Trophoblast cell (in vitro differentiated cells and primary cell): Measurements from ENCODE around the gene PLCD1.

Experiments
- DNase-seq, 2 donors: peaks; one replicate each; pipeline ENCODE4 v3.0.0-alpha.2; 2016
- H2AFZ ChIP-seq: 2 replicates; pipeline ENCODE4 v1.6.1; 2013; ENCODE audit warnings: low read length, moderate library complexity, mild to moderate bottlenecking; ENCODE audit not compliant: insufficient read depth, poor library complexity
- H2AK5ac ChIP-seq: 2 replicates; pipeline ENCODE4 v1.6.1; 2013; ENCODE audit warnings: mild to moderate bottlenecking, low read length
- H2BK120ac ChIP-seq: 2 replicates; pipeline ENCODE4 v1.6.1; 2013; ENCODE audit warnings: low read length, mild to moderate bottlenecking, moderate library complexity; ENCODE audit not compliant: insufficient read depth, poor library complexity
- H2BK12ac ChIP-seq: 2 replicates; pipeline ENCODE4 v1.6.1; 2013; ENCODE audit warnings: mild to moderate bottlenecking, low read length, moderate library complexity
- H2BK5ac ChIP-seq: 2 replicates; pipeline ENCODE4 v1.6.1; 2013; ENCODE audit warnings: low read length, low read depth, moderate library complexity, mild to moderate bottlenecking; ENCODE audit not compliant: poor library complexity
- H3K14ac ChIP-seq: 2 replicates; pipeline ENCODE4 v1.6.1; 2013; ENCODE audit warnings: mild to moderate bottlenecking, low read length
- H3K18ac ChIP-seq: 2 replicates; pipeline ENCODE4 v1.6.1; 2013; ENCODE audit warnings: mild to moderate bottlenecking, low read length
- H3K23ac ChIP-seq: 2 replicates; pipeline ENCODE4 v1.6.1; 2013; ENCODE audit warnings: low read length
- H3K27ac ChIP-seq: 2 replicates; pipeline ENCODE4 v1.5.1; 2013; ENCODE audit warnings: low read depth, mild to moderate bottlenecking, inconsistent platforms, low read length, moderate library complexity
- H3K27me3 ChIP-seq: 2 replicates; pipeline ENCODE4 v1.6.1; 2013; ENCODE audit warnings: inconsistent platforms, mild to moderate bottlenecking, low read length, moderate library complexity; ENCODE audit not compliant: insufficient read depth
- H3K36me3 ChIP-seq, 2 experiments: 1 replicate in 1 of 2; 2 replicates in 1 of 2; pipeline ENCODE4 v1.6.1; 2013; ENCODE audit warnings: low read length in 2 of 2, mild to moderate bottlenecking in 2 of 2, moderate library complexity in 1 of 2; ENCODE audit not compliant: insufficient read depth in 2 of 2, control insufficient read depth in 1 of 2
- H3K4ac ChIP-seq: 2 replicates; pipeline ENCODE4 v1.6.1; 2013; ENCODE audit warnings: low read depth, mild to moderate bottlenecking, low read length, moderate library complexity
- H3K4me1 ChIP-seq, 2 experiments: 1 replicate in 1 of 2; 2 replicates in 1 of 2; pipeline ENCODE4 v1.6.1; 2013; ENCODE audit warnings: low read length in 2 of 2, mild to moderate bottlenecking in 2 of 2, moderate library complexity in 1 of 2; ENCODE audit not compliant: insufficient read depth in 2 of 2, control insufficient read depth in 1 of 2
- H3K4me2 ChIP-seq: 2 replicates; pipeline ENCODE4 v1.6.1; 2013; ENCODE audit warnings: inconsistent platforms, mild to moderate bottlenecking, low read length, moderate library complexity
- H3K4me3 ChIP-seq: 2 replicates; pipeline ENCODE4 v1.5.1; 2013; ENCODE audit warnings: mild to moderate bottlenecking, low read depth, low read length, inconsistent platforms
- H3K79me1 ChIP-seq: one replicate; pipeline ENCODE4 v1.6.1; 2013; ENCODE audit warnings: low read length
- H3K79me2 ChIP-seq: 2 replicates; pipeline ENCODE4 v1.6.1; 2013; ENCODE audit warnings: low read length, mild to moderate bottlenecking; ENCODE audit not compliant: control insufficient read depth, insufficient read depth, poor library complexity
- H3K9ac ChIP-seq: 2 replicates; pipeline ENCODE4 v1.6.1; 2013; ENCODE audit warnings: mild to moderate bottlenecking, low read length
- H3K9me3 ChIP-seq: 2 replicates; pipeline ENCODE4 v1.6.1; 2013; ENCODE audit warnings: low read depth, mild to moderate bottlenecking, control low read depth, inconsistent platforms, low read length; ENCODE audit not compliant: insufficient read depth
- H4K12ac ChIP-seq: 2 replicates; pipeline ENCODE4 v1.6.1; 2013; ENCODE audit warnings: low read depth, mild to moderate bottlenecking, low read length, moderate library complexity
- H4K8ac ChIP-seq: 2 replicates; pipeline ENCODE4 v1.6.1; 2013; ENCODE audit warnings: low read depth, mild to moderate bottlenecking, low read length, moderate library complexity
- H4K91ac ChIP-seq: one replicate; pipeline ENCODE4 v1.6.1; 2013; ENCODE audit warnings: low read depth, mild to moderate bottlenecking, low read length, moderate library complexity
- WGBS: extraction: QIAGEN DNeasy Blood & Tissue Kit; methylation state at CpG from one replicate; pipeline ENCODE4 v1.1.7; 2013; ENCODE audit warnings: missing lambda C conversion rate; ENCODE audit not compliant: insufficient read length, insufficient coverage; ENCODE audit errors: extremely low coverage; 5-methylcytosine and 5-hydroxymethylcytosine counted together

The PLCD1 gene

GRCh38 chr3:38049358-38050126, 20.1 kb upstream of the PLCD1 start:
- no peak overlapping the region for H3K4me3 ChIP-seq
- H3K79me1 ChIP-seq = no peaks in the 10 kb centered on the region
- no peak overlapping the region for H3K18ac ChIP-seq
- no peak overlapping the region for H2BK12ac ChIP-seq
- DNase-seq = no peak
- no peaks in the 10 kb centered on the region for H3K36me3 ChIP-seq
- H2BK5ac ChIP-seq = no peak overlapping the region
- H3K4me2 ChIP-seq = no peak overlapping the region
- no peak overlapping the region for H3K4ac ChIP-seq
- no peak overlapping the region for H3K9ac ChIP-seq
- H2AK5ac ChIP-seq = no peak overlapping the region
- no peak overlapping the region for H3K27ac ChIP-seq
- H2AFZ ChIP-seq = no peak overlapping the region
- no peak overlapping the region for H4K8ac ChIP-seq
- H3K79me2 ChIP-seq = no peaks in the 10 kb centered on the region
- no peaks in the 10 kb centered on the region for H3K4me1 ChIP-seq
- no peak overlapping the region for H3K23ac ChIP-seq
- H3K14ac ChIP-seq = no peak overlapping the region
- H4K12ac ChIP-seq = no peak overlapping the region
- no peak overlapping the region for H2BK120ac ChIP-seq
- no CpG with 5 or more reads among the region's 4 CpGs for WGBS
- no peak overlapping the region for H4K91ac ChIP-seq
- peaks cover 10% of the 10 kb centered on the region for H3K9me3 ChIP-seq
- peaks cover 2% of the 10 kb centered on the region for H3K27me3 ChIP-seq

GRCh38 chr3:38047896-38048295, 18.5 kb upstream of the PLCD1 start:
- Histone ChIP-seq H2AK5ac (no peak overlapping the region), H3K4me1 (no peaks in the 10 kb centered on the region), H2BK5ac (no peak overlapping the region), H3K27ac (no peak overlapping the region), H3K23ac (no peak overlapping the region), H3K79me2 (no peaks in the 10 kb centered on the region), H3K4ac (no peak overlapping the region), H3K79me1 (no peaks in the 10 kb centered on the region), H3K36me3 (no peaks in the 10 kb centered on the region), H3K9me3 (peaks cover 10% of the 10 kb centered on the region), H3K9ac (no peak overlapping the region), H3K14ac (no peak overlapping the region), H2BK12ac (no peak overlapping the region), H4K12ac (no peak overlapping the region), H3K4me3 (no peak overlapping the region), H3K4me2 (no peak overlapping the region), H3K27me3 (peaks cover 2% of the 10 kb centered on the region), H4K91ac (no peak overlapping the region), H2BK120ac (no peak overlapping the region), H4K8ac (no peak overlapping the region), H2AFZ (no peak overlapping the region), H3K18ac (no peak overlapping the region)
- WGBS = no CpG with 5 or more reads among the region's 2 CpGs
- no peak for DNase-seq

DNA sequence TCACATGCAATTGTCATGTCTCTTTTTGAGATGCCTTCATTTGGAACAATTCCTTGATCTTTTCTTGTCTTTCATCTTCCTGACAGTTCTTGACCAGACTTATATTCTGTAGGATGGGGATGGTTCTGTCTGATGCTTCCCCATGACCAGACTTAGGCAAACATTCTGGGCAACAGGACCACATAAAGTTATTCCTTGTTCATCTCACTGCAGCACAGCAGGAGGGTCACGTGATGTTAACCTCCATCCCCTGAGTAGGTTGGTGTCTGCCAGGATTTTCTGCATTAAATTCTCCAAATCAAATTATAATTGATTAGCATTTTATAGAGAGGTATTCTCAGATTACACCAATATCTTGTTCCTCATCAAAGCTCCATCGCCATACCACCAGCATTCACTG, 17.4 kb upstream of the PLCD1 start:
- H3K9me3 ChIP-seq = peaks cover 3% of the 10 kb centered on the region
- H3K4me1 ChIP-seq = no peaks in the 10 kb centered on the region
- H3K36me3 ChIP-seq = no peaks in the 10 kb centered on the region
- H3K79me2 ChIP-seq = no peaks in the 10 kb centered on the region
- H3K4ac ChIP-seq = no peak overlapping the region
- no peak overlapping the region for H2BK120ac ChIP-seq
- no peak overlapping the region for H3K4me2 ChIP-seq
- no peak overlapping the region for H3K4me3 ChIP-seq
- no peaks in the 10 kb centered on the region for H3K79me1 ChIP-seq
- peaks cover 2% of the 10 kb centered on the region for H3K27me3 ChIP-seq
- no peak overlapping the region for H3K27ac ChIP-seq
- no peak for DNase-seq
- H3K9ac ChIP-seq = no peak overlapping the region
- no peak overlapping the region for H2AK5ac ChIP-seq
- no peak overlapping the region for H2AFZ ChIP-seq
- H3K18ac ChIP-seq = no peak overlapping the region
- no peak overlapping the region for H3K23ac ChIP-seq
- no peak overlapping the region for H2BK12ac ChIP-seq
- H3K14ac ChIP-seq = no peak overlapping the region
- H4K12ac ChIP-seq = no peak overlapping the region
- WGBS = no CpG with 5 or more reads among the region's 2 CpGs
- no peak overlapping the region for H4K91ac ChIP-seq
- no peak overlapping the region for H2BK5ac ChIP-seq
- H4K8ac ChIP-seq = no peak overlapping the region

DNA sequence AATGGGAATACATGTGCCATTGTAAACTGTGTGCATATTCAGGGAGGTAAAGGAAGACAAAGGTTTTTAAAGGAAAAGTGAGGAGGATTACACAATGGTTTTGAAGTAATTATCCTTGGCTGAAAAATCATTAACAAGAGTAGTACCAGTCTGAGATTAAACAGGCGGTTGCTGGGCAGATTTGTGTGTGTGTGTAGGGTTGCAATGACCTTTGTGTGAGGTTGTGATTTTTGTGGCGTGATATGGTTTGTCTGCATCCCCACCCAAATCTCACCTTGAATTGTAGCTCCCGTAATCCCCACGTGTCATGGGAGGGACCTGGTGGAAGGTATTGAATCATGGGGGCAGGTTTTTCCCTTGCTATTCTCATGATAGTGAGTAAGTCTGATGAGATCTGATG, 16.6 kb upstream of the PLCD1 start:
- H3K18ac ChIP-seq = no peak overlapping the region
- no peak overlapping the region for H3K4ac ChIP-seq
- no peak overlapping the region for H3K9ac ChIP-seq
- no CpG with 5 or more reads among the region's 4 CpGs for WGBS
- H4K8ac ChIP-seq = no peak overlapping the region
- no peak for DNase-seq
- no peak overlapping the region for H2BK12ac ChIP-seq
- H2AFZ ChIP-seq = no peak overlapping the region
- no peaks in the 10 kb centered on the region for H3K79me2 ChIP-seq
- no peaks in the 10 kb centered on the region for H3K4me1 ChIP-seq
- no peak overlapping the region for H2AK5ac ChIP-seq
- no peaks in the 10 kb centered on the region for H3K9me3 ChIP-seq
- no peak overlapping the region for H3K23ac ChIP-seq
- H2BK120ac ChIP-seq = no peak overlapping the region
- H4K12ac ChIP-seq = no peak overlapping the region
- H3K27me3 ChIP-seq = peaks cover 2% of the 10 kb centered on the region
- H3K4me2 ChIP-seq = no peak overlapping the region
- no peaks in the 10 kb centered on the region for H3K79me1 ChIP-seq
- H4K91ac ChIP-seq = no peak overlapping the region
- H3K4me3 ChIP-seq = no peak overlapping the region
- H3K14ac ChIP-seq = no peak overlapping the region
- no peaks in the 10 kb centered on the region for H3K36me3 ChIP-seq
- no peak overlapping the region for H2BK5ac ChIP-seq
- H3K27ac ChIP-seq = no peak overlapping the region
